GM12892 (cell line): ENCODE data around the gene PHLDB1.

Source experiments
- POLR2AphosphoS5 ChIP-seq: IDR thresholded peaks from 2 replicates; pipeline ENCODE4 v1.6.1; 2011; ENCODE audit warnings: low read depth, low read length, control low read depth
- TAF1 ChIP-seq: IDR thresholded peaks from 2 replicates; pipeline ENCODE4 v1.6.1; 2011; ENCODE audit warnings: low read depth, mild to moderate bottlenecking, control low read depth, low read length, borderline replicate concordance

DNA sequence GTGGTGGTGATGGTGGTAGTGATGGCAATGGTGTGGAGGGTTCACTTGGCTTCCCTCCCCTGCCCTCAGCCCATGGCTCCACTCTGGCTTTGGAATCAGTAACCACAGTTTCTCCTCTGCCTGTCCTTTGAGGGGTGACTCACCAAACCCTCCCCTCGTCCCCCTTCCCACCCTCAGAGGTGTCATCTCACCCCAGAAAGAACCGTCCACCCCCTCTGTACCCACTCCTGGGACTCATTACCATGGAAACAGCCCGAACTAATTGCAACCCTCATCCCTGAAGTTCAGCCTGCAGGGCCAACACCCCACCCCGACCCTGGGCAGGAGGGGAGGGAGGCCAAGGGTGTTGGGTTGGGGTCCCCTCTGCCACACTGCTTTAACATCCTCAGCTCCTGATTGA lies 26.6 kb downstream of the PHLDB1 start:
- TF ChIP-seq TAF1 = no peak
- TF ChIP-seq POLR2AphosphoS5 = no peak
